ENCODE results near the gene ZBTB48.
"Not testable (repeated sequence)": the region's sequence is repeated elsewhere in the genome, so short reads cannot be mapped to it uniquely, and the experiment has no call there.

Gene ZBTB48

GRCh38 chr1:6579374-6580118 is at the start of gene ZBTB48:
ZBTB48 (plus strand) TSS chr1:6579994; CDS start chr1:6580610, 616 bp downstream.
- peak; percentile 97 for DNase-seq

- no peak for DNase-seq
These were observed 49.2 kb upstream of the ZBTB48 start for GRCh38 chr1:6530504-6531160.

GRCh38 chr1:6531996-6532395 is 47.8 kb upstream of the ZBTB48 start:
- DNase-seq: no peak

GRCh38 chr1:6534248-6534822 is 45.5 kb upstream of the ZBTB48 start:
- DNase-seq: no peak

GRCh38 chr1:6535214-6535613 is 44.6 kb upstream of the ZBTB48 start:
- no peak for DNase-seq

- DNase-seq: no peak
These were observed 43.5 kb upstream of the ZBTB48 start for GRCh38 chr1:6536291-6536690.

GRCh38 chr1:6538956-6539355 is 40.8 kb upstream of the ZBTB48 start:
- no peak for DNase-seq

- no peak for DNase-seq
These were observed 35.0 kb upstream of the ZBTB48 start for GRCh38 chr1:6544831-6545230.

GRCh38 chr1:6545276-6546112 is 34.3 kb upstream of the ZBTB48 start:
- DNase-seq: peak; percentile 13

GRCh38 chr1:6546326-6546725 is 33.5 kb upstream of the ZBTB48 start:
- no peak for DNase-seq

- no peak for DNase-seq
These were observed 32.5 kb upstream of the ZBTB48 start for GRCh38 chr1:6547301-6547700.

GRCh38 chr1:6554031-6554906 is 25.5 kb upstream of the ZBTB48 start, which contains the start of gene NOL9:
NOL9 (minus strand) TSS chr1:6554513; CDS start chr1:6554502, 11 bp downstream.
- DNase-seq: peak; percentile 95

- DNase-seq: no peak
These were observed 24.7 kb upstream of the ZBTB48 start, which contains the start of gene TAS1R1 for GRCh38 chr1:6554907-6555778. TAS1R1 (plus strand) TSS chr1:6555307; CDS start chr1:6555374, 67 bp downstream.

- DNase-seq: no peak
These were observed 22.2 kb upstream of the ZBTB48 start for GRCh38 chr1:6557597-6557996.

GRCh38 chr1:6559161-6559560 is 20.6 kb upstream of the ZBTB48 start:
- not testable (repeated sequence) for DNase-seq

- DNase-seq: no peak
These were observed 19.5 kb upstream of the ZBTB48 start for GRCh38 chr1:6560267-6560666.

GRCh38 chr1:6569033-6569432 is 10.8 kb upstream of the ZBTB48 start:
- no peak for DNase-seq

- DNase-seq: no peak
These were observed 9.7 kb upstream of the ZBTB48 start for GRCh38 chr1:6570100-6570499.

- no peak for DNase-seq
These were observed 8.8 kb upstream of the ZBTB48 start for GRCh38 chr1:6570987-6571386.

- no peak for DNase-seq
These were observed 7.0 kb upstream of the ZBTB48 start for GRCh38 chr1:6572653-6573383.

All from CD4-positive, alpha-beta T cell treated with Interleukin-17A for 1 hour (primary cell).